ENCODE results near the gene HTRA2. TPM values are rescaled to one million over a fixed set of nuclear protein-coding genes. Genes with fewer than 3 reads are reported as not detected.

HTRA2 gene
- 35.8 and 36.2 TPM in 2 replicates for total RNA-seq

DNA sequence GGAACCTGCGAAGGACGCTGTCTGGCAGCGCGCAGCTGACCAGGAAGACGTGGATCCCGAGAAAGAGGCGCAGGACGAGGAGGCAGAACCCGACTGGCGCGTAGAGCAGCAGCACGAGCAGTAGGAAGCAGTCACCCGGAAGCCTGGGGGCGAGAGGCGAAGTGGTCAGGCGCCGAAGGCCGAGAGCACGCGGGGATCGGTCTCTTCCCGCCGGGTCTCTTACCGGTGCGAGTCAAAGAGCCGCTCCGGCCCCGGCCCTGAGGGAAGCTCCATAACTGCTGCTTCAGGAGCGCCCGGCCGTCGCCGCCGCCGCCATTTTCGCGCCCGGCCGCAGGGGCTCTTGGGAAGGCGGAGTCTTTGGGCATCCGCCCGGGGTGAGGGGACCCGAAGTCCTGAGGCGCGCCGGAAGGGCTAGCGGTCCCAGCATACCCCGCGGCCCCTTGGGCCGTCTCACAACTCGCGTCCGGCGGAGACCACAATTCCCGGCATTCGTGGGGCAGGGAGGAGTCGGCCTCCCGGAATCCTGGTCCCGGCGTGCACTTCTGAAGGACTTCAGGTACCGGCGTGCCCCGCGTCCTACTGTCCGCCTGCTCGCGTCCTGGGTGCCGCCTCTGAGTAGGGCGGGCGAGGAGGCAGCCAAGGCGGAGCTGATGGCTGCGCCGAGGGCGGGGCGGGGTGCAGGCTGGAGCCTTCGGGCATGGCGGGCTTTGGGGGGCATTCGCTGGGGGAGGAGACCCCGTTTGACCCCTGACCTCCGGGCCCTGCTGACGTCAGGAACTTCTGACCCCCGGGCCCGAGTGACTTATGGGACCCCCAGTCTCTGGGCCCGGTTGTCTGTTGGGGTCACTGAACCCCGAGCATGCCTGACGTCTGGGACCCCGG, at the start of gene HTRA2, which contains the start of gene AUP1:
HTRA2 (plus strand) TSS at position 577 of the 882 bp plus-strand sequence; CDS start at position 651, 74 bp downstream.
AUP1 (minus strand) TSS at position 350 of the 882 bp plus-strand sequence; CDS start at position 273, 77 bp downstream.

DNA sequence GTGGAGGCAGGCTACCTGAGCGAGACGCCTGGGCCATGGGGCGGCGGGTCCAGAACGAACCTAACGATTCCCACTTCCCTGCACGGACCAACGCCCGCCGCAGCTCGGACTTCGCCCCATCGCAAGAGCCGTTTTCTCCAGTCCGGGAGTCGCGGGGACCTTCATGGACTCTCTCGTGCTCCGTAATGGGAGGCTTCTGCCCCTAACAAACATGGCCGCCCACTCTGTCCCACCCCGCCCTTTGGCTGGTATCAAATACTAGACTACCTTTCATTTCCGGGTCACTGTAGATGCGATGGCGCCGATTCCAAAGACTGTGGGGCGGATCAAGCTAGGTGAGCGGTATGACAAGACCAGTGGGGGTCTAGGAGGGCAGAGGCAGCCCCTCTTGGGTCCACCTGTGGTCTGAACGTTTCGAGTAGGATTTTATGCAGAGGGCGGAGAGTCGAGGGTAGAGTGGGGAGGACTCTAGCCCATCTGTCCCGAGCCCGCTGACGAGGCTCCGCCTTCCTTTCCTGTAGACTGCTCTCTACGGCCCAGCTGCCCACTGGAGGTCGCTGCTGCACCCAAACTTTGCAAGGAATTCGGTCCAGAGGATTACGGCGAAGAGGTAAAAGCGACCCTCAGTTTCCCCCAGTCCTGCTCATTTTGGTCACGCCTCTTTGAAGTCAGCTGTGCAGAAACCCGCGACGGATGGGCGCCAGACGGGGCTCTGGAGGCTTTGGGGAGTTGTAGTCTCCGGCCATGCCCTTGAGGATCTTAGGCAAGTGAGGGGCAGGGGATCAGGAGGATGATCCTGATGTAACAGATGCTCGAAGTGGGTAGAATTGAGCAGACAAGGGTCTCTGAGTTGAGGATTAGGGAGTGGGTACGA, 46.7 kb upstream of the HTRA2 start, which contains the start of the genes CCDC142 and TTC31:
CCDC142 (minus strand) TSS at position 198 of the 874 bp plus-strand sequence; CDS start at position 37, 161 bp downstream.
TTC31 (plus strand) TSS at position 281 of the 874 bp plus-strand sequence; CDS start at position 296, 15 bp downstream.

DNA sequence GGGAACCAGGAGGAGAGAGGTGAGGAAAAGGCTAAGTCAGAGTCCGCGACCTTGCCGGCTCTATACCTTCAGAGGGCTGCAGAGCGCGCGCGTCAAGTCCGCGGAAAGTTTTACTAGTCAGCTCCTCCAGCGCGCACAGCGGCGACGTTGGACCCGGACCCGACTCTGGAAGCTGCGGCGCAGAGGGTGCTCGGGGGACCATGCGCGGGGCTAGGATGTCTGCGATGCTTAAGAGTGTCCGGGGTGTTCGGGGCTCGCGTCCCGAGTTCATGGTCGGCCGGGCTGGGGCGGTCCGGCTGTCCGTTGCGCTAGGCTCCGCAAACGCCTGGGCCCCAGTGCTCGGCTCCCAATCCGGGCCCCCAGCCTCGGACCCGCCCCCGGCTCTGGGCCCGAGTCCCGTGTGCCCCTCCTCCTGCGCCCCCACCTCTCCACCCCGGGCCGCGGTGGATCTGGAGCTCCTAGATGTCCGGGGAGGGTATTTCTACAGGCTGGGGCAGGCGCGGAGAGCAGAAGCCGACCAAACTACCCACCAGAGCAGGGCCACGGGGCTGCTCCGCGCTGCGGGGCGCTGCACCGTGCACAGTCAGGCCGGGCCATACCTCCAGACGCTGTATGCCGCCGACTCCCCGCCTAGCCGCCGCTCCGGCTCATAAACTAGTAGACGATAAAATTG, 30.3 kb upstream of the HTRA2 start, which contains the start of gene LBX2:
LBX2 (minus strand) TSS at position 337 of the 673 bp plus-strand sequence; CDS start at position 271, 66 bp downstream.

DNA sequence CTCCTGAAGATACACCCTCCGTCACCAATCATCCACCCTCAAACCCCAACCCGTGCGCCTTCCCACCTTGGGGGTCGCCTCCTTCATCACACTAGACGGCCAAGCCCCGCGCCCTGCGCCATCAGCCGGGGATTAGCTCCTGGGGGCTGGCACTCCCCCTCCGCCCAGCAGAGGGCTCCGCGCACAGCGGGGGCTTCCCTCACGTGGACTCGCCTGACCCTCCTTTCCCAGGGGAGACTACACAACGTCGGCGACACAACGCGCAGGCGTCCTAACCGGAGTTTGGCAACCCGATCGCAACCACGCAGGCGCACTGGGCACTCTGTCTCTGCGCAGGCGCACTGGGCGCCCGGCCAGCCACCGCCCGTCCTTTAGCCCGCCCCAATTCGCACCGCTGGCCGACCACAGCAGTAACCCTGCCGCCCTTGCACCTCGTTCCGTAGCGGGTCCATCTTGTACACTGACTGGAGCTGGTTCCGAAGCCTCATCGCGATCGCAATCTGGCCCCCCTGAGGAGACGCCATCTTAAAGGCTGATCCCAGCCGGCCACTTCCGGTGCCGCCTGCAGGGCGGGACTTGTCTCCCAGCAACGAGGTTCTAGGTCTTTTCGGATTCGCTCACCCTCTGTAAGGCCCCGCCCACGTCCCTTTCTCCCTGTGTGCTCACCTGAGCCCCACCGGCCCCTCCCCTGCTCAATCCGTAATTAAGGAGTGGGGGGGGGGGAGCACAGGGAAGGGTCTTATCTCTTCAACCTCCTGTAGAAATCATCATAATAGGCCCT, 22.4 kb upstream of the HTRA2 start, which contains the start of gene PCGF1:
PCGF1 (minus strand) TSS at position 551 of the 781 bp plus-strand sequence; CDS start at position 524, 27 bp downstream.

DNA sequence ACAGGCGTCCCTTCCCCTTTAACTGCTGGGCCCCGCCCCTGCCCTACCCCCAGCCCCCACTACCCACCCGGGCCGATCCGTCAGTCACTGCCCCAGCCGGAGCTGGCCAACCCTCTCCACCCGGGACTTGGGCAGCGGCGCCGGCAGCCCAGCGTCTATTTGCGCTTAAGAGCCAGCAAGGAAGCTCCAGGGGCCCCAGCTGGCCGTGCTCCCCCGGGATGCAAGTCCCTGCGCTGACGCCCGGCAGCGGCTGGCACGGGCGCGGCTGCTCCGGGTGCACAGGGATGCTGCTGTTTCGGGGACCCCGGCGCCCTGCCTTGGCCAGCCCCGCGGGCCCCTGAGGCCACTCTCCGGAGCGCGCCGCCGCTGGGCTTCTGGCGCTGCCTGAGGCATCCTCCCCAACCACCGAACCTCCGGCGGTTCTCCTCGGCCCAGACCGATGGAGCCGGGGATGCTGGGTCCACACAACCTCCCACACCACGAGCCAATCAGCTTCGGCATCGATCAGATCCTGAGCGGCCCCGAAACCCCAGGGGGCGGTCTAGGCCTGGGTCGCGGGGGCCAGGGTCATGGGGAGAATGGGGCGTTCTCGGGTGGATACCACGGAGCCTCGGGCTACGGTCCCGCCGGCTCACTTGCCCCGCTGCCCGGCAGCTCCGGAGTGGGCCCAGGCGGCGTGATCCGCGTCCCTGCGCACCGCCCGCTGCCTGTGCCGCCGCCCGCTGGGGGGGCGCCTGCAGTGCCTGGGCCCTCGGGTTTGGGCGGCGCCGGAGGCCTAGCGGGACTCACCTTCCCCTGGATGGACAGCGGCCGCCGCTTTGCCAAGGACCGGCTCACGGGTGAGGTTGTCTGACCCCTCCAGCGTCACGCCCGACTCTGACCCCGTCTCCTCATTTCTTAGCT, 15.1 kb upstream of the HTRA2 start, which contains the start of gene TLX2:
TLX2 (plus strand) TSS at position 83 of the 903 bp plus-strand sequence; CDS start at position 440, 357 bp downstream.

DNA sequence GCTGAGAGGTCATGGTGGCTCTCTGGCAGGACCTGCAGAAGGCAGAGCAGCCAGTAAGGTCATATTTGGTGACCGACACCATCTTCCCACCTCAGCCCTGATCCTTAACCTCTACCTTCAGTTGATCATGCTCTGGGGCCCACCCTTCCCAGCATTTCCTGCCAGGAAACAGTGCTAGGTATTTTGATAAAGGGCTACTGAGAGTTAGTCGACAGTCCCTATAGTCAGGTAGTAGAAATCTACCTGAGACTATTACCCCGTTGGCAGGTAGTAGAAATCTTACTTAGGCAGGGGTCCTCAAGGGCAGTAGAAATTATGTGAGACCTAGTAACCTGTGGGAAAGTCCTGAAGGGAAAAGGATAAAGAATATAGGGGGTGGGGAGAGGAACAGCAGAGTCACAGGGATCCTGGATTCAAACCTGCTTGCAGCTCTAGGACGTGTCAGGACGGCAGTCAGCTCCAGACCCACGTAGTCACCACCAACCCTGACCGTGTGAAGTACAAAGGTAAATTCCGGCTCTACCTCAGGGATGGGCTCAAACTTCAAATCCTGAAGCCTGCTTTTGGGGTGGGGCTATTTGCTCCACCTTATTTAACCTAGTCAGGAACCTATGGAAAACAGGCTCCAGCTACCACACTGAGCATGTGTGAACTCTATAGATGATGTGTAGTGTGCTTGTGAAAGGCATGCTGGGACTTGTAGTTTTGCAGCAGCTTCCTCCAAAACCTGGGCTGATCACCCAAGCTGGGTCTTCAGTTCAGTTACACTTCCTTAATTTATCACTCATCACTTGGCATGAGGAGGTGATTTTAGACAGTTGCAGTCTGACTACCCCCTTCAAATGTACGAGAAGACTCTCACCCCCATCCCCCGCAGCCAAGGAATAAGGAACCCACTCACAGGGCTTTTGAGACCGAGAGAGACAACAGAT, 3.8 kb upstream of the HTRA2 start, which contains the start of gene DQX1:
DQX1 (minus strand) TSS at position 515 of the 932 bp plus-strand sequence; CDS start at position 13, 502 bp downstream.

DNA sequence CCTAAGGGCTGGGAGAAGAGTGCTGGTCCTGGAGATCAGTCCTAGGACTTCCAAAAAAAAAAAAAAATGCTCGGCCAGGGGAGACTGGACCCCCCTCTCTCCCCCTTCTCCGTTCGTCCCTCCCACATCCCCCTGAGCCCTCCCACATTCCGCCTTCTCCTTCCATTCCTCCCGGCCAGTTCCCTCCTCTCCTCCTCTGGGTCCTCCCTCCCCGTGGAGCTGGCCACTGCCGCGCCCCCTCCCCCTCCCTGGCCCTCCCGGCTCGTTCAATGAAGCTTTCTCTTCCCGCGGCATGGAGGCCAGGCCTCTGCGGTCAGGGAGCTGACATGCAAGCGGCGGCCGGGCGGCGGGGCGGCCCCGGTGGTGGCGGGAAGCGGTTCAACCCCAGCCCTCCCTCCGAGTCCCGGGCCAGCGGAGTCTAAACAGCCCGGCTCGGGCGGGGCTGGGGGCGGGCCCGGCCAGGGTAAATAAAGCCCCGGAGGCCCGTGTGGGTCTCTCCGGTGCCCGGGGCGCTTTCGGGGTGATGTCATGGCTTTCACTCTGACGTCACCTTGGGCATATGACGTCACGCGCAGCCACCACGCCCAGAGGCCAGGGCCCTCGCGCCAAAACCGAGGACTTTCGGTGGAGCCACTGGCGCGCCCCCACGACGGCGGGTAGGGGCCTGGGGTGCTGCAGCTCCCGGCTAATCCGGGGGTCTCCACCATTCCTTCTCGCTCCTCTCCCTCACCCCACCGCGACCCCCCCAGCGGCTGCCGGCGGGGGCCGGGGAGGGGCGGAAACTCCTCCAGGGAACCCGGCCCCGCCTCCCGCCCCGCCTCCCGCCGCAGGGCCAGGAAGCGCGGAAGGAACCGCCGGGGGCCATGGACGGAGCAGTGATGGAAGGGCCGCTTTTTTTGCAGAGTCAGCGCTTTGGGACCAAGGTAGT, 24.4 kb downstream of the HTRA2 start, which contains the start of the genes DOK1 and LOXL3:
DOK1 (plus strand) TSS at position 829 of the 928 bp plus-strand sequence; CDS start at position 864, 35 bp downstream.
LOXL3 (minus strand) TSS at position 51 of the 928 bp plus-strand sequence. CDS start 1,308 bp downstream, outside the sequence.

Other genes with a start within 250 kb of the HTRA2 start
- 0.79 and 0.80 TPM in 2 replicates for gene SLC4A5, start 186.5 kb upstream of the HTRA2 start, total RNA-seq
- 125 and 133 TPM in 2 replicates for gene DCTN1, start 149.6 kb upstream of the HTRA2 start, total RNA-seq
- 0.40 and 0.50 TPM in 2 replicates for gene C2orf81, start 108.3 kb upstream of the HTRA2 start, total RNA-seq
- 32.2 and 37.7 TPM in 2 replicates for gene WDR54, start 108.2 kb upstream of the HTRA2 start, total RNA-seq
- gene RTKN, start 88.0 kb upstream of the HTRA2 start, total RNA-seq, result 5.9 and 9.3 TPM in 2 replicates
- gene INO80B, start 74.8 kb upstream of the HTRA2 start, total RNA-seq, result 6.6 and 12.3 TPM in 2 replicates
- gene WBP1, start 71.5 kb upstream of the HTRA2 start, total RNA-seq, result 19.2 and 19.5 TPM in 2 replicates
- 56.5 and 57.4 TPM in 2 replicates for gene MOGS, start 64.6 kb upstream of the HTRA2 start, total RNA-seq
- gene MRPL53, start 57.3 kb upstream of the HTRA2 start, total RNA-seq, result 17.3 and 18.4 TPM in 2 replicates
- gene CCDC142, start 46.9 kb upstream of the HTRA2 start, total RNA-seq, result 20.1 and 22.0 TPM in 2 replicates
- gene TTC31, start 46.9 kb upstream of the HTRA2 start, total RNA-seq, result 14.0 and 17.8 TPM in 2 replicates
- gene LBX2, start 30.3 kb upstream of the HTRA2 start, total RNA-seq, result 3.2 and 3.5 TPM in 2 replicates
- 10.8 and 12.8 TPM in 2 replicates for gene PCGF1, start 22.2 kb upstream of the HTRA2 start, total RNA-seq
- not detected in 2 replicates for gene TLX2, start 15.5 kb upstream of the HTRA2 start, total RNA-seq
- gene DQX1, start 3.7 kb upstream of the HTRA2 start, total RNA-seq, result 0.13 TPM in 1 of 2 replicates, not detected in the other
- gene AUP1, start 227 bp upstream of the HTRA2 start, total RNA-seq, result 78.2 and 88.7 TPM in 2 replicates
- gene LOXL3, start 24.0 kb downstream of the HTRA2 start, total RNA-seq, result 0.72 and 0.93 TPM in 2 replicates
- gene DOK1, start 24.8 kb downstream of the HTRA2 start, total RNA-seq, result 6.9 and 10.7 TPM in 2 replicates
- gene M1AP, start 118.4 kb downstream of the HTRA2 start, total RNA-seq, result not detected in 2 replicates
- 4.9 and 5.5 TPM in 2 replicates for gene SEMA4F, start 124.3 kb downstream of the HTRA2 start, total RNA-seq

Data from thoracic aorta endothelial cell (primary cell).